MM.1S (cell line): ENCODE results near the gene BRD3.

ENCODE experiments used
- CTCF ChIP-seq: fragments of 300-600 bp; sonication (generic); IDR thresholded peaks from 2 replicates; pipeline ENCODE4 v1.5.1; 2016; ENCODE audit warnings: antibody characterized with exemption, low read length, mixed read lengths
- EZH2 ChIP-seq: fragments of 300-600 bp; sonication (generic); optimal IDR thresholded peaks from 2 replicates; pipeline ENCODE3; 2017; ENCODE audit warnings: low read depth, mild to moderate bottlenecking, antibody characterized with exemption, low read length, mixed read lengths

- no peak for TF ChIP-seq CTCF
- TF ChIP-seq EZH2: no peak
Observed at GRCh38 chr9:134040176-134040565, 27.7 kb downstream of the BRD3 start.
